PFSK-1 (cell line): ENCODE data around the gene RABGAP1L.

Source experiments
- FOXP2 ChIP-seq: optimal IDR thresholded peaks from 2 replicates; pipeline ENCODE3; 2011; ENCODE audit warnings: borderline replicate concordance, control low read depth, inconsistent platforms; ENCODE audit not compliant: insufficient read depth; ENCODE audit errors: extremely low read length, extremely low read depth
- POLR2AphosphoS5 ChIP-seq: IDR thresholded peaks from 2 replicates; pipeline ENCODE4 v1.6.1; 2012; ENCODE audit warnings: low read depth, mild to moderate bottlenecking, control low read depth, low read length, moderate library complexity
- REST ChIP-seq, 2 experiments: IDR thresholded peaks; 2 replicates each; pipeline versions ENCODE4 v1.6.1 to v1.8.0; 2011 to 2012; ENCODE audit warnings: low read depth in 2 of 2, low read length in 2 of 2, control low read depth in 1 of 2, inconsistent platforms in 1 of 2, mild to moderate bottlenecking in 1 of 2, moderate library complexity in 1 of 2; ENCODE audit not compliant: insufficient read depth in 1 of 2
- SIN3A ChIP-seq: IDR thresholded peaks from 2 replicates; pipeline ENCODE4 v1.6.1; 2012; ENCODE audit warnings: mild to moderate bottlenecking, low read length, moderate library complexity, borderline replicate concordance; ENCODE audit not compliant: insufficient read depth
- TAF1 ChIP-seq: IDR thresholded peaks from 2 replicates; pipeline ENCODE4 v1.6.1; 2012; ENCODE audit warnings: low read length, control low read depth, borderline replicate concordance; ENCODE audit not compliant: insufficient read depth

The RABGAP1L gene

GRCh38 chr1:175037416-175037815 is 878.1 kb downstream of the RABGAP1L start:
- no peak for TF ChIP-seq SIN3A
- TF ChIP-seq FOXP2: no peak
- no peak for TF ChIP-seq POLR2AphosphoS5
- no peak for TF ChIP-seq REST (IDR thresholded peaks at IDR 0.05; ENCODE audit: insufficient read depth in 1 of 2, low read depth in 2 of 2, low read length in 2 of 2)
- TF ChIP-seq TAF1: no peak

- no peak for TF ChIP-seq TAF1
- no peak for TF ChIP-seq REST (IDR thresholded peaks at IDR 0.05; ENCODE audit: insufficient read depth in 1 of 2, low read depth in 2 of 2, low read length in 2 of 2)
- no peak for TF ChIP-seq FOXP2
- no peak for TF ChIP-seq SIN3A
- no peak for TF ChIP-seq POLR2AphosphoS5
Measured at GRCh38 chr1:175040324-175040879, 881.1 kb downstream of the RABGAP1L start.

GRCh38 chr1:175042650-175043049 is 883.3 kb downstream of the RABGAP1L start:
- TF ChIP-seq TAF1 (no peak), POLR2AphosphoS5 (no peak), REST (IDR thresholded peaks at IDR 0.05; ENCODE audit: insufficient read depth in 1 of 2, low read depth in 2 of 2, low read length in 2 of 2) (no peak), FOXP2 (no peak), SIN3A (no peak)

GRCh38 chr1:175043824-175044223 is 884.5 kb downstream of the RABGAP1L start:
- TF ChIP-seq TAF1 (no peak), SIN3A (no peak), FOXP2 (no peak), POLR2AphosphoS5 (no peak), REST (IDR thresholded peaks at IDR 0.05; ENCODE audit: insufficient read depth in 1 of 2, low read depth in 2 of 2, low read length in 2 of 2) (no peak)
